DND-41 (cell line): Measurements from ENCODE around the gene GLT6D1.

Source experiments
- ATAC-seq: fragments of 200-7000 bp; cut with Tn5 transposase; 3 replicates; pipeline ENCODE4 v1.9.1; 2021; ENCODE audit warnings: low read depth; ENCODE audit not compliant: insufficient read depth
- DNase-seq: peaks from one replicate; pipeline ENCODE4 v3.0.0-alpha.2; 2020
- H2AFZ ChIP-seq: 2 replicates; pipeline ENCODE4 v1.6.0; 2012; ENCODE audit warnings: low read depth, low read length
- H3K27ac ChIP-seq: 2 replicates; pipeline ENCODE4 v1.5.1; 2012; ENCODE audit warnings: low read length, inconsistent platforms
- H3K27me3 ChIP-seq: fragments of 200-600 bp; sonication (generic); 2 replicates; pipeline ENCODE4 v1.6.0; 2012; ENCODE audit warnings: low read length, mild to moderate bottlenecking, inconsistent platforms; ENCODE audit not compliant: insufficient read depth, poor library complexity
- H3K36me3 ChIP-seq: 2 replicates; pipeline ENCODE4 v1.5.1; 2012; ENCODE audit warnings: low read length, inconsistent platforms; ENCODE audit not compliant: insufficient read depth
- H3K4me1 ChIP-seq: 2 replicates; pipeline ENCODE4 v1.5.1; 2012; ENCODE audit warnings: mild to moderate bottlenecking, low read length; ENCODE audit not compliant: insufficient read depth
- H3K4me2 ChIP-seq: 2 replicates; pipeline ENCODE4 v1.6.0; 2012; ENCODE audit warnings: mild to moderate bottlenecking, moderate library complexity, low read length, inconsistent platforms; ENCODE audit not compliant: insufficient read depth
- H3K4me3 ChIP-seq, 2 experiments: fragments of 200-600 bp in 1 of 2; shearing (Covaris generic) in 1 of 2; 2 replicates each; pipeline ENCODE4 v1.5.1; 2012 to 2016; ENCODE audit warnings: inconsistent platforms in 2 of 2, low read length in 2 of 2, mild to moderate bottlenecking in 2 of 2, low read depth in 1 of 2, moderate library complexity in 1 of 2
- H3K79me2 ChIP-seq: 2 replicates; pipeline ENCODE4 v1.6.0; 2012; ENCODE audit warnings: low read length, inconsistent platforms; ENCODE audit not compliant: insufficient read depth
- H3K9ac ChIP-seq: 2 replicates; pipeline ENCODE4 v1.6.0; 2012; ENCODE audit warnings: low read depth, mild to moderate bottlenecking, inconsistent platforms, low read length, moderate library complexity
- H3K9me3 ChIP-seq: 2 replicates; pipeline ENCODE4 v1.5.1; 2012; ENCODE audit warnings: low read length, moderate library complexity, mild to moderate bottlenecking, inconsistent platforms; ENCODE audit not compliant: insufficient read depth, severe bottlenecking
- H4K20me1 ChIP-seq: 2 replicates; pipeline ENCODE4 v1.6.0; 2012; ENCODE audit warnings: low read length; ENCODE audit not compliant: insufficient read depth
- CTCF ChIP-seq: IDR thresholded peaks from 2 replicates; pipeline ENCODE4 v1.5.1; 2012; ENCODE audit warnings: borderline replicate concordance, low read length, moderate library complexity, mild to moderate bottlenecking; ENCODE audit not compliant: poor library complexity, severe bottlenecking; ENCODE audit errors: extremely low read depth
- EZH2 ChIP-seq: IDR thresholded peaks from 3 replicates; pipeline ENCODE4 v1.6.1; 2012; ENCODE audit warnings: borderline replicate concordance, low read depth, mild to moderate bottlenecking, moderate library complexity, low read length, inconsistent platforms; ENCODE audit not compliant: severe bottlenecking

The GLT6D1 gene

DNA sequence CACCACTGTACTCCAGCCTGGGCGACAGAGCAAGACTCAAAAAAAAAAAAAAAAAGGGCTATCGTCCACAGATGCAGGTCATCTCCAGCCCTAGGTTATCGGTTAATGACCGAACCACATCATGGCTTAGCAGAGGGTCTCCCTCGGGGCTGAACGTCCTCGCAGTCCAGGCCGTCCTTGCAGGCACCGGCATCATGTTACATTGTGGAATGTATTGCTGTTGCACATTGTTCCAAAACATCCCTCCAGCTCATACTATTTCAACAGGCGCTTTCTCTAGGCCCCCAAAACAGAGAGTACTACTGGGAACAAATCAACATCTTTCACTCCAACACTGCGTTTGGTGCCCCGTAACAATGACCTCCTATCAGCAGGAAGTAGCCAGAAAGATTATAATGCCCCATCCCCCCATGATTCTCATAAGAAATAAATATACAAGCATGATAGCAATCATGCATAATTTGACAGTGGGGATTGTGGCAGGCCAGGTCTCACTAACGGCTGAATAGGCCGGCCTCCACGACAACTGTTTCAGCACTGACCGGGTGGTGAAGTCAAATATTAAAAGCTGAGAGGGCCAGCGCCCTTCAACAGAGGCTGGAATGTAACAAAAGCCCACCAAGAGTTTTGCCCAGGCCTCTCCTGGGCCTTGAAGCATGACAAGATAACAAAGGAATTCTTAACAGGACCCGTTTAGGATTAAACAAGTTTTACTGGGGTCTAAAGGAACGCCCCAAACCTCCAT is 22.6 kb upstream of the GLT6D1 start:
- Histone ChIP-seq H3K9me3 (no peaks in the 10 kb centered on the region), H4K20me1 (no peaks in the 10 kb centered on the region), H3K36me3 (no peaks in the 10 kb centered on the region), H2AFZ (no peak overlapping the region), H3K9ac (no peak overlapping the region), H3K79me2 (no peaks in the 10 kb centered on the region), H3K27me3 (no peaks in the 10 kb centered on the region), H3K4me1 (no peaks in the 10 kb centered on the region), H3K4me3 (no peak overlapping the region), H3K4me2 (no peak overlapping the region), H3K27ac (no peak overlapping the region)
- ATAC-seq (no peak), DNase-seq (no peak)
- TF ChIP-seq CTCF: no peak
- TF ChIP-seq EZH2: no peak

GRCh38 chr9:135660407-135660806 is 21.1 kb upstream of the GLT6D1 start:
- no peak overlapping the region for H3K4me2 ChIP-seq
- no peak for ATAC-seq
- H4K20me1 ChIP-seq: no peaks in the 10 kb centered on the region
- no peak overlapping the region for H3K4me3 ChIP-seq
- TF ChIP-seq CTCF: no peak
- no peak for TF ChIP-seq EZH2
- H3K27ac ChIP-seq: no peak overlapping the region
- H3K79me2 ChIP-seq: no peaks in the 10 kb centered on the region
- no peaks in the 10 kb centered on the region for H3K27me3 ChIP-seq
- H3K9ac ChIP-seq: no peak overlapping the region
- no peak for DNase-seq
- H3K9me3 ChIP-seq: no peaks in the 10 kb centered on the region
- no peaks in the 10 kb centered on the region for H3K4me1 ChIP-seq
- no peaks in the 10 kb centered on the region for H3K36me3 ChIP-seq
- no peak overlapping the region for H2AFZ ChIP-seq

- Histone ChIP-seq H3K4me2 (no peak overlapping the region), H3K9ac (no peak overlapping the region), H3K9me3 (no peaks in the 10 kb centered on the region), H3K27me3 (no peaks in the 10 kb centered on the region), H3K36me3 (no peaks in the 10 kb centered on the region), H2AFZ (no peak overlapping the region), H3K79me2 (no peaks in the 10 kb centered on the region), H4K20me1 (no peaks in the 10 kb centered on the region), H3K4me3 (no peak overlapping the region), H3K27ac (no peak overlapping the region), H3K4me1 (no peaks in the 10 kb centered on the region)
- TF ChIP-seq EZH2 (no peak), CTCF (no peak)
- DNase-seq (no peak), ATAC-seq (no peak)
Observed at GRCh38 chr9:135659252-135659651, 19.9 kb upstream of the GLT6D1 start.
